CD14-positive monocyte (primary cell): ENCODE data around the gene MBNL3. TPM values are rescaled to one million over a fixed set of nuclear protein-coding genes. Genes with fewer than 3 reads are reported as not detected.

Experiments used
- DNase-seq, 3 donors: peaks; one replicate each; pipeline ENCODE4 v3.0.0-alpha.2; 2011 to 2022
- H2AFZ ChIP-seq: 2 replicates; pipeline ENCODE4 v1.6.0; 2012; ENCODE audit warnings: mild to moderate bottlenecking, low read depth, low read length, inconsistent platforms; ENCODE audit not compliant: insufficient read depth, poor library complexity, severe bottlenecking
- H3K27ac ChIP-seq, 2 donors: 1 replicate in 1 of 2; 2 replicates in 1 of 2; pipeline ENCODE4 v1.5.1; 2012 to 2013; ENCODE audit warnings: low read length in 2 of 2, control low read depth in 1 of 2, inconsistent platforms in 1 of 2, low read depth in 1 of 2, mild to moderate bottlenecking in 1 of 2
- H3K27me3 ChIP-seq, 2 donors: one replicate each; pipeline versions ENCODE4 v1.6.0 to v1.6.1; 2011 to 2013; ENCODE audit warnings: low read length in 2 of 2; ENCODE audit not compliant: control insufficient read depth in 2 of 2, insufficient read depth in 2 of 2
- H3K36me3 ChIP-seq, 2 donors: replicated peaks in 1 of 2; 1 replicate in 1 of 2; 2 replicates in 1 of 2; pipeline versions ENCODE4 v1.5.1 to v1.6.1; 2012 to 2013; ENCODE audit warnings: low read length in 2 of 2, control low read depth in 1 of 2, inconsistent platforms in 1 of 2, mild to moderate bottlenecking in 1 of 2; ENCODE audit not compliant: insufficient read depth in 2 of 2, control insufficient read depth in 1 of 2
- H3K4me1 ChIP-seq, 2 donors: 1 replicate in 1 of 2; 2 replicates in 1 of 2; pipeline versions ENCODE4 v1.5.1 to v1.6.1; 2012 to 2013; ENCODE audit warnings: low read length in 2 of 2, control low read depth in 1 of 2, inconsistent platforms in 1 of 2, mild to moderate bottlenecking in 1 of 2, moderate library complexity in 1 of 2; ENCODE audit not compliant: insufficient read depth in 2 of 2, control insufficient read depth in 1 of 2
- H3K4me2 ChIP-seq: replicated peaks from 2 replicates; pipeline ENCODE3; 2012; ENCODE audit warnings: low read length, moderate library complexity, mild to moderate bottlenecking; ENCODE audit not compliant: poor library complexity, severe bottlenecking; ENCODE audit errors: extremely low read depth
- H3K4me3 ChIP-seq, 3 experiments: fragments of 200-600 bp in 1 of 3; sonication (generic) in 1 of 3; replicated peaks in 1 of 3; 1 replicate in 2 of 3; 2 replicates in 1 of 3; pipeline ENCODE4 v1.5.1; 2011 to 2013; ENCODE audit warnings: low read length in 3 of 3, mild to moderate bottlenecking in 3 of 3, control low read depth in 2 of 3, low read depth in 2 of 3, inconsistent platforms in 1 of 3, moderate library complexity in 1 of 3
- H3K79me2 ChIP-seq: 2 replicates; pipeline ENCODE4 v1.6.0; 2012; ENCODE audit warnings: mild to moderate bottlenecking, control low read depth, inconsistent platforms, low read length, moderate library complexity; ENCODE audit not compliant: insufficient read depth
- H3K9ac ChIP-seq: 2 replicates; pipeline ENCODE4 v1.6.0; 2017; ENCODE audit warnings: low read length, mild to moderate bottlenecking; ENCODE audit not compliant: insufficient read depth, poor library complexity, severe bottlenecking
- H3K9me3 ChIP-seq, 2 donors: replicated peaks in 1 of 2; 1 replicate in 1 of 2; 2 replicates in 1 of 2; pipeline versions ENCODE4 v1.5.1 to v1.6.1; 2012 to 2013; ENCODE audit warnings: low read length in 2 of 2, control low read depth in 1 of 2; ENCODE audit not compliant: control insufficient read depth in 1 of 2, insufficient read depth in 1 of 2
- H4K20me1 ChIP-seq: 2 replicates; pipeline ENCODE4 v1.6.0; 2012; ENCODE audit warnings: mild to moderate bottlenecking, low read length, control low read depth, moderate library complexity; ENCODE audit not compliant: insufficient read depth
- H3K27ac Mint-ChIP-seq, 7 donors: one replicate each; pipeline ENCODE4 v1.8.0; 2020; ENCODE audit warnings: mild to moderate bottlenecking in 7 of 7, mixed read lengths in 7 of 7, moderate library complexity in 6 of 7, inconsistent platforms in 2 of 7
- H3K27me3 Mint-ChIP-seq, 3 donors: one replicate each; pipeline ENCODE4 v1.8.0; 2021 to 2022; ENCODE audit warnings: low read depth in 3 of 3, mild to moderate bottlenecking in 3 of 3, mixed read lengths in 3 of 3, moderate library complexity in 3 of 3, inconsistent platforms in 1 of 3
- H3K36me3 Mint-ChIP-seq, 2 donors: one replicate each; pipeline ENCODE4 v1.8.0; 2020; ENCODE audit warnings: mixed read lengths in 2 of 2, inconsistent platforms in 1 of 2, mild to moderate bottlenecking in 1 of 2
- H3K4me1 Mint-ChIP-seq: one replicate; pipeline ENCODE4 v1.8.0; 2020; ENCODE audit warnings: mild to moderate bottlenecking, mixed read lengths
- H3K4me3 Mint-ChIP-seq, 2 donors: one replicate each; pipeline ENCODE4 v1.8.0; 2020; ENCODE audit warnings: mild to moderate bottlenecking in 2 of 2, mixed read lengths in 2 of 2, moderate library complexity in 1 of 2
- H3K9me3 Mint-ChIP-seq, 7 donors: one replicate each; pipeline ENCODE4 v1.8.0; 2020 to 2022; ENCODE audit warnings: mixed read lengths in 7 of 7, mild to moderate bottlenecking in 6 of 7, moderate library complexity in 6 of 7, inconsistent platforms in 2 of 7
- WGBS: methylation state at CpG from one replicate; pipeline ENCODE4 v1.1.5; 2013; ENCODE audit warnings: missing lambda C conversion rate; ENCODE audit not compliant: insufficient coverage; 5-methylcytosine and 5-hydroxymethylcytosine counted together
- intact Hi-C, 2 donors: fragments of 100-400 bp; cut with micrococcal nuclease; formaldehyde crosslinking; loops; one replicate each; pipeline versions ENCODE4 v1.15.0 to v1.15.1; 2023
- polyA plus RNA-seq, 3 donors: library from polyadenylated mRNA; depleted of rRNA in 1 of 3; unstranded in 2 of 3; stranded (reverse) in 1 of 3; fragments of 300-500 nt in 2 of 3; fragments of >200 nt in 1 of 3; fragmentation: Illumina TruSeq in 2 of 3; gene quantifications; 1 replicate in 2 of 3; 2 replicates in 1 of 3; pipeline ENCODE4 v1.2.3, GENCODE V29; 2012 to 2021
- TF ChIP-seq, protein P1 (sequence below): fragments of 200-600 bp; IDR thresholded peaks from one replicate; pipeline ENCODE4 v1.8.0; 2022; ENCODE audit warnings: antibody characterized with exemption, mild to moderate bottlenecking

MBNL3 gene
- polyA plus RNA-seq, 3 donors = 7.4 to 32.8 (median 22.4) TPM

DNA sequence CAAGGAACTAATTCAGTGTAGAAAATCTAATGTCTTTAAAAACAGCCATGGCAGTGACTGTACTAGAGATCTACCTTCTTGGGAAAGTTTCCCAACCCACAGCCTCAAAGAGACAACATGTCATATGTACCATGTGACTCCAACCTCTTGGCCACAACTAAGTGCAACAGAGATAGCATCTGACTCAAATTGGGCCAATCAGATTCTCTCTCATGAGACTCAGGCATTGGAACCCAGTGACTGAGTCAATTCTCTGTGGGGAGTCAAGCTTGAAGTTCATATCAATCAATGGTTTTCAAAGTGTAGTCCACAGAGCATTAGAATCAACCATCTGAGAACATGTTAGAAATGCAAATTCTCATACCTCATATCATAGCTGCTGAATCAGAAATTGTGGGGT, 123.3 kb downstream of the MBNL3 start:
- H3K79me2 ChIP-seq = no peaks in the 10 kb centered on the region
- no peaks in the 10 kb centered on the region for H3K9me3 ChIP-seq
- no peaks in the 10 kb centered on the region for H3K36me3 Mint-ChIP-seq
- H3K27ac ChIP-seq = no peak overlapping the region
- no peak overlapping the region for H3K9ac ChIP-seq
- H2AFZ ChIP-seq = no peak overlapping the region
- peaks cover 0 to 7% (median 2%) of the 10 kb centered on the region in 3 donors for H3K27me3 Mint-ChIP-seq
- H3K9me3 Mint-ChIP-seq = peaks cover 0 to 4% (median 0%) of the 10 kb centered on the region in 7 donors
- DNase-seq = no peak
- no peak overlapping the region for H3K4me3 ChIP-seq
- TF ChIP-seq, protein P1, sequence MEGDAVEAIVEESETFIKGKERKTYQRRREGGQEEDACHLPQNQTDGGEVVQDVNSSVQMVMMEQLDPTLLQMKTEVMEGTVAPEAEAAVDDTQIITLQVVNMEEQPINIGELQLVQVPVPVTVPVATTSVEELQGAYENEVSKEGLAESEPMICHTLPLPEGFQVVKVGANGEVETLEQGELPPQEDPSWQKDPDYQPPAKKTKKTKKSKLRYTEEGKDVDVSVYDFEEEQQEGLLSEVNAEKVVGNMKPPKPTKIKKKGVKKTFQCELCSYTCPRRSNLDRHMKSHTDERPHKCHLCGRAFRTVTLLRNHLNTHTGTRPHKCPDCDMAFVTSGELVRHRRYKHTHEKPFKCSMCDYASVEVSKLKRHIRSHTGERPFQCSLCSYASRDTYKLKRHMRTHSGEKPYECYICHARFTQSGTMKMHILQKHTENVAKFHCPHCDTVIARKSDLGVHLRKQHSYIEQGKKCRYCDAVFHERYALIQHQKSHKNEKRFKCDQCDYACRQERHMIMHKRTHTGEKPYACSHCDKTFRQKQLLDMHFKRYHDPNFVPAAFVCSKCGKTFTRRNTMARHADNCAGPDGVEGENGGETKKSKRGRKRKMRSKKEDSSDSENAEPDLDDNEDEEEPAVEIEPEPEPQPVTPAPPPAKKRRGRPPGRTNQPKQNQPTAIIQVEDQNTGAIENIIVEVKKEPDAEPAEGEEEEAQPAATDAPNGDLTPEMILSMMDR = no peak
- intact Hi-C loops = no loop called here
- H3K27me3 ChIP-seq = peaks cover 0 to 6% of the 10 kb centered on the region in 2 donors
- no peak overlapping the region for H3K27ac Mint-ChIP-seq
- H4K20me1 ChIP-seq = no peaks in the 10 kb centered on the region
- H3K4me3 Mint-ChIP-seq = no peak overlapping the region
- H3K4me1 ChIP-seq = no peaks in the 10 kb centered on the region
- no peak overlapping the region for H3K4me2 ChIP-seq
- H3K36me3 ChIP-seq = no peaks in the 10 kb centered on the region
- no peaks in the 10 kb centered on the region for H3K4me1 Mint-ChIP-seq

DNA sequence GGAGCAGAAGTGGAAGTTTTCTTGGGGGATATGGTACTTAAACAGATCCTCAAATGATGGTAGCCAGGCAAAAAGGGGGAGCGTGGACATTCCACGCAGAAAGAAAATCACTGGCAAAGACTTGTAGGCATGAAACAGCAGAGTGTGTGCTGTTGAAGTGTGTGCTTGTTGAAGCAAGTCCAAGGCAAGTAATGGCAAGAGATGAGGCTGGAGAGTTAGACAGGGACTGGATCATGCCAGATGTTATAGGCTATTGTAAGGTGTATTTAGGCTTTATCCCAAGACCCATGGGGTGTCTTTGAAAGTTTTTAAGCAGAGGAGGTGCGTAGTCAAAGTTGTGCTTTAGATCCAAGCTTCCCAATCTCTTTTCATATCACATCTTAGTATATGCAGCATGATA, 124.5 kb downstream of the MBNL3 start:
- Histone ChIP-seq H3K9me3 (no peaks in the 10 kb centered on the region), H3K36me3 (no peaks in the 10 kb centered on the region), H3K9ac (no peak overlapping the region), H3K4me1 (no peaks in the 10 kb centered on the region), H2AFZ (no peak overlapping the region), H3K27ac (no peak overlapping the region), H3K79me2 (no peaks in the 10 kb centered on the region), H3K27me3 (peaks cover 0 to 2% of the 10 kb centered on the region in 2 donors), H3K4me3 (no peak overlapping the region), H3K4me2 (no peak overlapping the region), H4K20me1 (no peaks in the 10 kb centered on the region)
- Mint-ChIP-seq H3K4me3 (no peak overlapping the region), H3K36me3 (no peaks in the 10 kb centered on the region), H3K9me3 (peaks cover 0 to 4% (median 0%) of the 10 kb centered on the region in 7 donors), H3K4me1 (no peaks in the 10 kb centered on the region), H3K27ac (no peak overlapping the region), H3K27me3 (peaks cover 0 to 7% (median 2%) of the 10 kb centered on the region in 3 donors)
- TF ChIP-seq, protein P1 = no peak
- DNase-seq = no peak
- 100% methylated on average over 1 of the region's 3 CpGs for WGBS
- intact Hi-C loops = no loop called here
